ENCODE results near the gene PRRC1.

Gene PRRC1

DNA sequence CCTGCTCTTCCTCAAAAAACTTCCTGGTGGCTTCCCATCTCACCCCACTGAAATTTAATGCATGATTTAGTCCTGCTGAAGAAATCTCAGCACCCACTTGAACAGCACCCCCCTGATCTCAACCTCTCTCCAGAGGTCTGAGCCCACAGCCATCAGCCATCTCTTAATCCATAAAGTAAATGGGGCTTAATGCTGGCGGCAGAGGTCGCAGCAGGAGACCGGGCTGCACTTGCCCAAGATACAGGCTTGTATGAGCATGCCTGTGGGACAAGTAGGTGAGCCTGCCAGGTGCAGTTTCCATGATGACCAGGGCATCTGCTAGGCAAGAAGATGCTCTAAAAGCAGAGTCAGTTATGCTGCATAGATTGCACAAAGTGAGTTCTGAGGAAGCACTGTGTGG lies 79.1 kb downstream of the PRRC1 start:
- H3K36me3 Mint-ChIP-seq (ENCODE audit: low read depth) = no peaks in the 10 kb centered on the region
- no peak overlapping the region for H3K4me3 Mint-ChIP-seq
- no peaks in the 10 kb centered on the region for H3K9me3 Mint-ChIP-seq
- DNase-seq = no peak
- H3K4me1 Mint-ChIP-seq = peaks cover 54% of the 10 kb centered on the region
- H3K27ac Mint-ChIP-seq = no peak overlapping the region
- peaks cover 5% of the 10 kb centered on the region for H3K27me3 Mint-ChIP-seq (ENCODE audit: low read depth, poor library complexity)
- TF ChIP-seq, protein P1, sequence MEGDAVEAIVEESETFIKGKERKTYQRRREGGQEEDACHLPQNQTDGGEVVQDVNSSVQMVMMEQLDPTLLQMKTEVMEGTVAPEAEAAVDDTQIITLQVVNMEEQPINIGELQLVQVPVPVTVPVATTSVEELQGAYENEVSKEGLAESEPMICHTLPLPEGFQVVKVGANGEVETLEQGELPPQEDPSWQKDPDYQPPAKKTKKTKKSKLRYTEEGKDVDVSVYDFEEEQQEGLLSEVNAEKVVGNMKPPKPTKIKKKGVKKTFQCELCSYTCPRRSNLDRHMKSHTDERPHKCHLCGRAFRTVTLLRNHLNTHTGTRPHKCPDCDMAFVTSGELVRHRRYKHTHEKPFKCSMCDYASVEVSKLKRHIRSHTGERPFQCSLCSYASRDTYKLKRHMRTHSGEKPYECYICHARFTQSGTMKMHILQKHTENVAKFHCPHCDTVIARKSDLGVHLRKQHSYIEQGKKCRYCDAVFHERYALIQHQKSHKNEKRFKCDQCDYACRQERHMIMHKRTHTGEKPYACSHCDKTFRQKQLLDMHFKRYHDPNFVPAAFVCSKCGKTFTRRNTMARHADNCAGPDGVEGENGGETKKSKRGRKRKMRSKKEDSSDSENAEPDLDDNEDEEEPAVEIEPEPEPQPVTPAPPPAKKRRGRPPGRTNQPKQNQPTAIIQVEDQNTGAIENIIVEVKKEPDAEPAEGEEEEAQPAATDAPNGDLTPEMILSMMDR (IDR thresholded peaks at IDR 0.05) = no peak

- no peaks in the 10 kb centered on the region for H3K9me3 Mint-ChIP-seq
- H3K4me1 Mint-ChIP-seq = peaks cover 73% of the 10 kb centered on the region
- H3K4me3 Mint-ChIP-seq = no peak overlapping the region
- peaks cover 9% of the 10 kb centered on the region for H3K27me3 Mint-ChIP-seq (ENCODE audit: low read depth, poor library complexity)
- no peaks in the 10 kb centered on the region for H3K36me3 Mint-ChIP-seq (ENCODE audit: low read depth)
- DNase-seq = peak; percentile 19
- TF ChIP-seq, protein P1 (IDR thresholded peaks at IDR 0.05) = no peak
- peak overlapping the region; percentile 23 for H3K27ac Mint-ChIP-seq
Observed at GRCh38 chr5:127599320-127599719, 81.9 kb downstream of the PRRC1 start.

- TF ChIP-seq, protein P1 (IDR thresholded peaks at IDR 0.05) = no peak
- H3K27ac Mint-ChIP-seq = no peak overlapping the region
- no peak for DNase-seq
- H3K4me1 Mint-ChIP-seq = peaks cover 77% of the 10 kb centered on the region
- peaks cover 9% of the 10 kb centered on the region for H3K27me3 Mint-ChIP-seq (ENCODE audit: low read depth, poor library complexity)
- no peaks in the 10 kb centered on the region for H3K9me3 Mint-ChIP-seq
- H3K4me3 Mint-ChIP-seq = no peak overlapping the region
- no peaks in the 10 kb centered on the region for H3K36me3 Mint-ChIP-seq (ENCODE audit: low read depth)
Observed at GRCh38 chr5:127599847-127600246, 82.4 kb downstream of the PRRC1 start.

DNA sequence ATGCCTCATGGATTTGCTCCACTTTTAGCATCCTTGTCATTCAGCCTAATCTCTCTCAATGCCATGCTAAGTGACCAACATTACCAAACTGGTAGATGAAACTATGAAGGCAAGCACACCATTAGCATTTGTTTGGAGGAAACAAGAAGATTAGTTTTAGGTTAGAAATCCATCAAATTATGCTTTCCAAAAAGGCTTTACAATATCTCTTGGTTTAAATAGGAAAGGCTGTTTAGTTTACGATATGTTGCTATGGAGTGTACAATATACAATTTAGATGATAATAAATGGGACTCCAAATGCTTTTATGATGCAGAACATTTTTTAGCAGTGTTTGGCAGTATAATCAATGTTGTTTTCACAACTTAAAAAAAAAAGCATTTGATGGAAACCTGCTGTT lies 83.7 kb downstream of the PRRC1 start:
- H3K27me3 Mint-ChIP-seq (ENCODE audit: low read depth, poor library complexity) = peaks cover 9% of the 10 kb centered on the region
- no peak overlapping the region for H3K4me3 Mint-ChIP-seq
- H3K36me3 Mint-ChIP-seq (ENCODE audit: low read depth) = no peaks in the 10 kb centered on the region
- TF ChIP-seq, protein P1 (IDR thresholded peaks at IDR 0.05) = no peak
- DNase-seq = no peak
- no peaks in the 10 kb centered on the region for H3K9me3 Mint-ChIP-seq
- no peak overlapping the region for H3K27ac Mint-ChIP-seq
- peaks cover 75% of the 10 kb centered on the region for H3K4me1 Mint-ChIP-seq

- H3K9me3 Mint-ChIP-seq = no peaks in the 10 kb centered on the region
Observed at GRCh38 chr5:127601601-127602000, 84.2 kb downstream of the PRRC1 start.

GRCh38 chr5:127602481-127602880 lies 85.0 kb downstream of the PRRC1 start:
- no peaks in the 10 kb centered on the region for H3K9me3 Mint-ChIP-seq
- H3K4me3 Mint-ChIP-seq = no peak overlapping the region
- H3K27me3 Mint-ChIP-seq (ENCODE audit: low read depth, poor library complexity) = peaks cover 5% of the 10 kb centered on the region
- no peak overlapping the region for H3K27ac Mint-ChIP-seq
- no peaks in the 10 kb centered on the region for H3K36me3 Mint-ChIP-seq (ENCODE audit: low read depth)
- no peak for DNase-seq
- TF ChIP-seq, protein P1 (IDR thresholded peaks at IDR 0.05) = no peak
- peaks cover 61% of the 10 kb centered on the region for H3K4me1 Mint-ChIP-seq

More at GRCh38 chr5:127601601-127602000, 84.2 kb downstream of the PRRC1 start:
- no peak overlapping the region for H3K4me3 Mint-ChIP-seq
- peaks cover 5% of the 10 kb centered on the region for H3K27me3 Mint-ChIP-seq (ENCODE audit: low read depth, poor library complexity)
- no peak overlapping the region for H3K27ac Mint-ChIP-seq
- no peaks in the 10 kb centered on the region for H3K36me3 Mint-ChIP-seq (ENCODE audit: low read depth)
- peaks cover 70% of the 10 kb centered on the region for H3K4me1 Mint-ChIP-seq
- DNase-seq = no peak
- TF ChIP-seq, protein P1 (IDR thresholded peaks at IDR 0.05) = no peak

Data from nephron progenitor cell (in vitro differentiated cells).